ENCODE results near the gene GNG3.
"Not testable (repeated sequence)": the region's sequence is repeated elsewhere in the genome, so short reads cannot be mapped to it uniquely, and the experiment has no call there.

Gene GNG3

GRCh38 chr11:62721994-62722393, 14.5 kb downstream of the GNG3 start:
- DNase-seq = no peak

- DNase-seq = no peak
Measured at GRCh38 chr11:62724171-62724570, 16.7 kb downstream of the GNG3 start.

- DNase-seq = no peak
Measured at GRCh38 chr11:62725646-62726045, 18.2 kb downstream of the GNG3 start.

- DNase-seq = no peak
Measured at GRCh38 chr11:62726156-62726914, 18.9 kb downstream of the GNG3 start.

GRCh38 chr11:62726915-62727164, 19.4 kb downstream of the GNG3 start:
- no peak for DNase-seq

GRCh38 chr11:62727165-62727871, 19.8 kb downstream of the GNG3 start, which contains the start of gene HNRNPUL2:
Gene HNRNPUL2 (minus strand): TSS chr11:62727457. CDS start chr11:62727156, 301 bp downstream.
- peak; percentile 99 for DNase-seq

- DNase-seq = peak; percentile 95
Measured at GRCh38 chr11:62727872-62728170, 20.3 kb downstream of the GNG3 start.

GRCh38 chr11:62728171-62728988, 20.9 kb downstream of the GNG3 start, which contains the start of gene TTC9C:
Gene TTC9C (plus strand): TSS chr11:62728486. CDS start chr11:62728849, 363 bp downstream.
- peak; percentile 93 for DNase-seq

GRCh38 chr11:62730076-62730475, 22.6 kb downstream of the GNG3 start:
- DNase-seq = not testable (repeated sequence)

GRCh38 chr11:62732830-62733229, 25.4 kb downstream of the GNG3 start:
- no peak for DNase-seq

- DNase-seq = no peak
Measured at GRCh38 chr11:62737196-62737595, 29.7 kb downstream of the GNG3 start.

- no peak for DNase-seq
Measured at GRCh38 chr11:62747475-62748160, 40.1 kb downstream of the GNG3 start.

GRCh38 chr11:62749931-62750330, 42.5 kb downstream of the GNG3 start:
- DNase-seq = not testable (repeated sequence)

GRCh38 chr11:62752177-62752785, 44.8 kb downstream of the GNG3 start:
- no peak for DNase-seq

- DNase-seq = no peak
Measured at GRCh38 chr11:62752994-62753735, 45.7 kb downstream of the GNG3 start.

GRCh38 chr11:62753736-62754603, 46.5 kb downstream of the GNG3 start, which contains the start of gene ZBTB3:
Gene ZBTB3 (minus strand): TSS chr11:62754160. CDS start chr11:62753664, 496 bp downstream.
- peak; percentile 99 for DNase-seq

GRCh38 chr11:62755086-62755615, 47.7 kb downstream of the GNG3 start:
- DNase-seq = no peak

- DNase-seq = no peak
Measured at GRCh38 chr11:62757846-62758788, 50.6 kb downstream of the GNG3 start.
